A549 (cell line): ENCODE measurements around the gene NUP62.

Experiments
- CTCF ChIP-seq: fragments of >200 bp; sonication (Bioruptor Twin); formaldehyde crosslinking; IDR thresholded peaks from 3 replicates; pipeline ENCODE4 v1.5.1; 2016
- KDM5A ChIP-seq: fragments of 200-600 bp; sonication (generic); IDR thresholded peaks from 2 replicates; pipeline ENCODE4 v1.6.1; 2016; ENCODE audit warnings: antibody characterized with exemption, mild to moderate bottlenecking
- MAFK ChIP-seq: fragments of 450-650 bp; IDR thresholded peaks from 2 replicates; pipeline ENCODE4 v1.6.1; 2014; ENCODE audit not compliant: partially characterized antibody
- NR3C1 ChIP-seq: fragments of >200 bp; sonication (Bioruptor Twin); formaldehyde crosslinking; IDR thresholded peaks from 3 replicates; pipeline ENCODE4 v1.6.1; 2017
- PHF8 ChIP-seq: fragments of 200-600 bp; sonication (generic); IDR thresholded peaks from 2 replicates; pipeline ENCODE4 v1.6.1; 2016; ENCODE audit warnings: low read depth, mild to moderate bottlenecking, antibody characterized with exemption, moderate library complexity, borderline replicate concordance
- POLR2A ChIP-seq: IDR thresholded peaks from 2 replicates; pipeline ENCODE4 v1.6.1; 2012; ENCODE audit warnings: mild to moderate bottlenecking, low read length
- TP53 ChIP-seq: fragments of 250-450 bp; sonication (Bioruptor Pico); IDR thresholded peaks from 2 replicates; pipeline ENCODE4 v1.5.0; 2021; ENCODE audit warnings: mild to moderate bottlenecking, moderate library complexity
- USF2 ChIP-seq: fragments of 450-650 bp; IDR thresholded peaks from 2 replicates; pipeline ENCODE4 v1.6.1; 2014; ENCODE audit warnings: antibody characterized with exemption
- TF ChIP-seq, protein P1 (sequence below): fragments of 150-350 bp; IDR thresholded peaks from 2 replicates; pipeline ENCODE4 v1.6.1; 2014; ENCODE audit warnings: low read depth, mild to moderate bottlenecking, low read length
- TF ChIP-seq, protein P2 (sequence below): fragments of 250-450 bp; sonication (Bioruptor Pico); IDR thresholded peaks from 2 replicates; pipeline ENCODE4 v1.5.0; 2021; ENCODE audit warnings: mild to moderate bottlenecking, moderate library complexity, borderline replicate concordance

GRCh38 chr19:49874503-49875157, 54.7 kb downstream of the NUP62 start:
- TF ChIP-seq CTCF (no peak), POLR2A (no peak), TP53 (CRISPR knock-in tag) (0 out of 2 replicates have a peak, but pooled peaks have one; percentile 31), USF2 (no peak), NR3C1 (no peak), KDM5A (no peak), PHF8 (no peak), MAFK (no peak)
- TF ChIP-seq, protein P1, sequence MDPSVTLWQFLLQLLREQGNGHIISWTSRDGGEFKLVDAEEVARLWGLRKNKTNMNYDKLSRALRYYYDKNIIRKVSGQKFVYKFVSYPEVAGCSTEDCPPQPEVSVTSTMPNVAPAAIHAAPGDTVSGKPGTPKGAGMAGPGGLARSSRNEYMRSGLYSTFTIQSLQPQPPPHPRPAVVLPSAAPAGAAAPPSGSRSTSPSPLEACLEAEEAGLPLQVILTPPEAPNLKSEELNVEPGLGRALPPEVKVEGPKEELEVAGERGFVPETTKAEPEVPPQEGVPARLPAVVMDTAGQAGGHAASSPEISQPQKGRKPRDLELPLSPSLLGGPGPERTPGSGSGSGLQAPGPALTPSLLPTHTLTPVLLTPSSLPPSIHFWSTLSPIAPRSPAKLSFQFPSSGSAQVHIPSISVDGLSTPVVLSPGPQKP: no peak
- TF ChIP-seq, protein P2, sequence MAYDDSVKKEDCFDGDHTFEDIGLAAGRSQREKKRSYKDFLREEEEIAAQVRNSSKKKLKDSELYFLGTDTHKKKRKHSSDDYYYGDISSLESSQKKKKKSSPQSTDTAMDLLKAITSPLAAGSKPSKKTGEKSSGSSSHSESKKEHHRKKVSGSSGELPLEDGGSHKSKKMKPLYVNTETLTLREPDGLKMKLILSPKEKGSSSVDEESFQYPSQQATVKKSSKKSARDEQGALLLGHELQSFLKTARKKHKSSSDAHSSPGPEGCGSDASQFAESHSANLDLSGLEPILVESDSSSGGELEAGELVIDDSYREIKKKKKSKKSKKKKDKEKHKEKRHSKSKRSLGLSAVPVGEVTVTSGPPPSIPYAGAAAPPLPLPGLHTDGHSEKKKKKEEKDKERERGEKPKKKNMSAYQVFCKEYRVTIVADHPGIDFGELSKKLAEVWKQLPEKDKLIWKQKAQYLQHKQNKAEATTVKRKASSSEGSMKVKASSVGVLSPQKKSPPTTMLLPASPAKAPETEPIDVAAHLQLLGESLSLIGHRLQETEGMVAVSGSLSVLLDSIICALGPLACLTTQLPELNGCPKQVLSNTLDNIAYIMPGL (CRISPR knock-in tag): no peak
